ENCODE measurements around the gene SND1. TPM values are rescaled to one million over a fixed set of nuclear protein-coding genes. Genes with fewer than 3 reads are reported as not detected.

Gene SND1
- total RNA-seq, 2 donors from 2014 or later, result 91.0 to 111 TPM

DNA sequence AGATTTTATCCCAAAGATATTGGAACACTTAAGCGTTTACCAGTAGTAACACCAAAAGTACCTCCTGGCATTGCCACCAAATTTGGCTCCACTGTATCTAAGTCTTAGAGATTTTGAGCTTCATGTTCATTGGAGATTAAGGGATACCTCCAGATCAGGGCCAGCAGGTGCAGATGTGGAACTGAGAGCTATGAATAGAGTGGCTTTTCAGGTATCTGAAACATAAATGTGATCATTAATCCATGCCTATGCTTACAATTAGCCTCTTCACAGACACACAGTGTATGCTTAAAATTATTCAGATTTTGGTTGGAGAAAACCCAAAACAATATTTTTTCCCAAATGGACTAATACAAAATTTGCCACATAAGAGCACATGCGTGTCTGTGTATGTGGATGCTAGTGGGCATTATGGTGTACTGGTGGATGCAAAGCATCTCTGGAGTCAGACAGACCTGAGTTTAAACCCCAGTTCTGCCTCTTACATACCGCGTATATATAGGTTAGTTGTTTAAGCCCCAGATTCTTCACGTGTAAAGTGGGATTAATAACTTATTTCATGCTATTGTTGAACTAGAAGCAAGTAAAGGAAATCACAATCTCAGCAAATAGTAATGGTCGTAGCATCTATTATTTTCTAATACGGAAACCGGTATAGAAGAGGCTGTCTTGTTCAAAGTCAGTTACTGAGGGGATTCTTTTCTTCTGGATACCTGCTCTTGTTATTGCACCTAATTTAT, 386.1 kb downstream of the SND1 start:
- Histone ChIP-seq H3K9me3 (no peaks in the 10 kb centered on the region), H3K4me1 (ENCODE audit: control insufficient read depth in 1 of 2, low read depth in 2 of 2) (no peaks in the 10 kb centered on the region), H3K4me3 (no peak overlapping the region), H3K27ac (no peak overlapping the region), H3K27me3 (replicated peaks; ENCODE audit: insufficient read depth) (no peaks in the 10 kb centered on the region), H3K36me3 (no peaks in the 10 kb centered on the region)
- DNase-seq (ENCODE audit: low spot score) (no peak), ATAC-seq (ENCODE audit: insufficient number of reproducible peaks, low FRiP score, low read depth) (no peak)
- TF ChIP-seq CTCF (IDR thresholded peaks at IDR 0.05), result no peak

DNA sequence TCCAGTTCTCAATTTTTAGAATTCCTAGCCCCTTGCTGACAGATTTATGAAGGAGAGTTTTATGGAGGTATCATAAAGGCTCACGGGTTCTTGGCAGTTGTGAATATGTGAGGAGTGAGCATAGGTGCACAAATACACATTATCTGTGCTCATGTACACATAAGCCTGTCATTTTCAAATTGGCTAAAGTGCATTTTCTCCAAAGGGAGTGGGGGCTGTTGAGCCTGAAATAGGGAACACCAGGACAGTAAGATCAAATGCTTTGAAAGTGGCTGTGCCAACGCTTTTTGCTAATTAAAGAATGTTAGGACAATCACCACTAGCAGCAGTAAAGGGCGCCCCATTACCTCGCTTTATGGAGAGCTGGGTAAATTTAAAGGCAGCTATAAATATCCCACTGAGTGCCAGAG, 387.6 kb downstream of the SND1 start:
- TF ChIP-seq CTCF (IDR thresholded peaks at IDR 0.05), result no peak
- Histone ChIP-seq H3K4me3 (no peak overlapping the region), H3K9me3 (no peaks in the 10 kb centered on the region), H3K36me3 (no peaks in the 10 kb centered on the region), H3K4me1 (ENCODE audit: control insufficient read depth in 1 of 2, low read depth in 2 of 2) (no peaks in the 10 kb centered on the region), H3K27ac (no peak overlapping the region), H3K27me3 (replicated peaks; ENCODE audit: insufficient read depth) (no peaks in the 10 kb centered on the region)
- ATAC-seq (ENCODE audit: insufficient number of reproducible peaks, low FRiP score, low read depth) (no peak), DNase-seq (ENCODE audit: low spot score) (no peak)

- no peak overlapping the region for H3K4me3 ChIP-seq
- H3K4me1 ChIP-seq (ENCODE audit: control insufficient read depth in 1 of 2, low read depth in 2 of 2), result no peaks in the 10 kb centered on the region
- H3K36me3 ChIP-seq, result no peaks in the 10 kb centered on the region
- no peaks in the 10 kb centered on the region for H3K9me3 ChIP-seq
- no peaks in the 10 kb centered on the region for H3K27me3 ChIP-seq (replicated peaks; ENCODE audit: insufficient read depth)
- DNase-seq (ENCODE audit: low spot score) (no peak), ATAC-seq (ENCODE audit: insufficient number of reproducible peaks, low FRiP score, low read depth) (no peak)
- TF ChIP-seq CTCF (IDR thresholded peaks at IDR 0.05), result no peak
- no peak overlapping the region for H3K27ac ChIP-seq
These were observed 388.2 kb downstream of the SND1 start for GRCh38 chr7:128040205-128040604.

DNA sequence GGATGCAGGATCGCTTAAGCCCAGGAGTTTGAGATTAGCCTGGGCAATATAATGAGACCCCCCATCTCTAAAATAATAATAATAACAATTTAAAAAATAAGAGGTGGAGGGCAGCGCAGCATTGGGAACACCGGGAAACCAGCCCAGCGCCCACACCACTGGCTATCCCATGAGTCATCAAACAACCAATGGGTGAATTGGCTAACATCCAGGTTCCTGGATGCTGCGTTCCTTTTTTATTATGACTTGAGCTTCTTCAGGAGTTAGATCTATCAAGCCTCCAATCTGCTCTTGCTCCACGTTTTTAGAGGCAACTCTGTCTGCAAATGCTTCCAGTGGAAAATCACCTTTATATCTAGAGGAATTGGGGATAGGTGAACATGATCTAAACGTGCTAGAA, 389.2 kb downstream of the SND1 start:
- Histone ChIP-seq H3K4me3 (no peak overlapping the region), H3K4me1 (ENCODE audit: control insufficient read depth in 1 of 2, low read depth in 2 of 2) (no peaks in the 10 kb centered on the region), H3K36me3 (no peaks in the 10 kb centered on the region), H3K27ac (no peak overlapping the region), H3K9me3 (no peaks in the 10 kb centered on the region), H3K27me3 (replicated peaks; ENCODE audit: insufficient read depth) (no peaks in the 10 kb centered on the region)
- DNase-seq (ENCODE audit: low spot score) (no peak), ATAC-seq (ENCODE audit: insufficient number of reproducible peaks, low FRiP score, low read depth) (no peak)
- TF ChIP-seq CTCF (IDR thresholded peaks at IDR 0.05), result no peak

DNA sequence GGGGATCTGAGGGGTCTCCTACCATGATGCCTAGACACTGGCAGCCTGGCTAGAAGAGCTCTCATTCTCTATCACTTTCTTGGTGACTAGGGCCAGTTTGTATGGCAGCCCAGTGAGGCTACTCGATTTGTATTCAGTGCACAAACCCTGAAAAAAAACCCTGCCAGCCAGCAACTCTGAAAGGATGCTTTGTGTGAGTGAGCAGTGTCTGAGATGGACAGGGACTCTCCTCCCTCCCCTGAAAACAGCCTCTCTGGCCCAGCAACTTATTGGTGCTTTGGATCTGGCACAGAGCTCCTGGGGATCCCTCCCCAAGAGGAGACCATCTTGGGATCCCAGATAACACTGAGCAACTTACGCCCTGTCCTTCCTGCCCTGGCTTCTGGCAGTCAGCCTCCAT, 390.0 kb downstream of the SND1 start:
- H3K27ac ChIP-seq, result no peak overlapping the region
- DNase-seq (ENCODE audit: low spot score), result no peak
- no peaks in the 10 kb centered on the region for H3K9me3 ChIP-seq
- no peaks in the 10 kb centered on the region for H3K27me3 ChIP-seq (replicated peaks; ENCODE audit: insufficient read depth)
- ATAC-seq (ENCODE audit: insufficient number of reproducible peaks, low FRiP score, low read depth), result no peak
- H3K4me3 ChIP-seq, result no peak overlapping the region
- no peaks in the 10 kb centered on the region for H3K4me1 ChIP-seq (ENCODE audit: control insufficient read depth in 1 of 2, low read depth in 2 of 2)
- TF ChIP-seq CTCF (IDR thresholded peaks at IDR 0.05), result no peak
- no peaks in the 10 kb centered on the region for H3K36me3 ChIP-seq
